ENCODE data around the gene NSMCE1.

GRCh38 chr16:27242868-27243590 lies 25.5 kb downstream of the NSMCE1 start:
- TF ChIP-seq CTCF (IDR thresholded peaks at IDR 0.05): no peak
- TF ChIP-seq POLR2A (IDR thresholded peaks at IDR 0.05): peak; percentile 18
- TF ChIP-seq EP300 (IDR thresholded peaks at IDR 0.05; ENCODE audit: low read depth): no peak
- TF ChIP-seq POLR2AphosphoS5 (IDR thresholded peaks at IDR 0.05): peak; percentile 33 to 65 (median 50)

Data from transverse colon (tissue), 4 donors.